GM21447 (cell line): ENCODE measurements around the gene RBM12.
"Not testable (repeated sequence)": the region's sequence is repeated elsewhere in the genome, so short reads cannot be mapped to it uniquely, and the experiment has no call there.

ENCODE experiments used
- ATAC-seq: cut with Tn5 transposase; IDR thresholded peaks from one replicate; pipeline ENCODE4 v1.9.1; 2021; ENCODE audit not compliant: unreplicated experiment

The RBM12 gene

GRCh38 chr20:35664466-35665206 is at the start of gene RBM12, which contains the start of gene CPNE1:
Gene RBM12 (minus strand): TSS chr20:35664900. CDS start chr20:35655322, 9,578 bp downstream.
Gene CPNE1 (minus strand): TSS chr20:35664900. CDS start chr20:35632923, 31,977 bp downstream.
- peak; percentile 63 for ATAC-seq

GRCh38 chr20:35714127-35714526 is 49.4 kb upstream of the RBM12 start:
- ATAC-seq: no peak

DNA sequence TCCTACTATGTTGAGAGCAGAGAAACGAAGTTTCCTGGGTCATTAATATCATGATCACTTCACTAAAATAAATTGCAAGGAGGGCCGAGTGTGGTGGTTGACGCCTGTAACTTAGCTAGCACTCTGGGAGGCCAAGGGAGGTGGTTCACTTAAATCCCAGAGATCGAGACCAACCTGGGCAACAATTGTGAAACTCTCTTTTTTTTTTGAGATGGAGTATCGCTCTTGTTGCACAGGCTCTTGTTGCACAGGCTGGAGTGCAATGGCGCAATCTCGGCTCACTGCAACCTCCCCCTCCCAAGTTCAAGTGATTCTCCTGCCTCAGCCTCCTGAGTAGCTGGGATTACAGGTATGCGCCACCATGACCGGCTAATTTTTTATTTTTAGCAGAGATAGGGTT is 48.4 kb upstream of the RBM12 start:
- not testable (repeated sequence) for ATAC-seq

DNA sequence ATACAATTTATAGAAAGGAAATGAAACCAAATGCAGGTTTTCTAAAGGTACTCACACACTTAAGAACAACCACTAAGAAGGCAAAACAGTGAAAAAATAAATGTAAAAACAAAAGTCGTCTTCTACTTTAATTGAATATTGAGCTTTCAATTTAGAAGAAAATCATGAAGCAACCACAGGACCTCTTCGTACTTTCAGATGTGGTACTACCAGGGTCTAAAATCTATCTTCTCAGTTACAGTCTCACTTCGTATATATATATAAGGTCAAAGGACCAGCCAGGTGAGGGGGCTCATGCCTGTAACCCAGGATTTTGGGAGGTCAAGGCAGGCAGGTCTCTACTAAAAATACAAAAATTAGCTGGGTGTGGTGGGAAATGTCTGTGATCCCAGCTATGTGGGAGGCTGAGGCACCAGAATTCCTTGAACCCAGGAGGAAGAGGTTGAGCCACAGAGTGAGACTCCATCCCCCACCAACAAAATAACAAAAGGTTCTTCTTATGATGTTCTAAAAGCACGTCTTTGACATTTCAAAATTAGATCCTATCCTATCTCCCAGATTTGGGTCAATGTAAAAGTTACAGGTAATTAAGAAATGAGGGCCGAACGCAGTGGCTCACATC is 47.0 kb upstream of the RBM12 start:
- no peak for ATAC-seq

DNA sequence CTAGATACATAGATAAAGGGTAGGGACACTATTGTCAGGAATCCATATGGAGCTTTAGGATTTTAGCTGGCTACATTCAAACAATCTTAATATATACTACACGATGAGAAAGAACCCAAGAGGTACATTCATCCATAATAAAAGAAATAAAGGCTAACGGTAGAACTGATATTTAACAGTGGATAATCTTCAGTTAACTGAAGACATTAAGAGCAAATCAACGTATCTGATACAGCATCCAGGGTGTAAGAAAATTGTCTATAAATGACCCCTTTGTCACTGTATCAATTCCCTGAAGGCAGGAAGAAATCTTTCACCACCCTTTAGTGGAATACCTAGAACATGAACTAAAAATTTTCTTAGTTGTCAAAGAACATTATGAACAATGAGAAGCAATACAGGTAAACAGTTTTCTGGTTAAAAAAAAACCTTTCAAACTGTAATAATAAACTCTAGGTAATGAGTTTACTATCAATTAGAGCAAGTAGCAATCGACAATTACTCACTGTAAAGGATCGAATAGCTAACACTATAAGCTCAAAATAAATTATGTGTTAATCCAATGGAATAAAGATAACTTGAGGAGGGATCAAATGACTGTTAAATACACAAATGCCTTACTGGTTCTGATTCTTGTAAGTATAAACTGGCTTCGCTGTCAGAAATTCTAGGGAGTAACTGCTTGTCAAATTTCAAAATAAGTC is 46.3 kb upstream of the RBM12 start:
- ATAC-seq: no peak

DNA sequence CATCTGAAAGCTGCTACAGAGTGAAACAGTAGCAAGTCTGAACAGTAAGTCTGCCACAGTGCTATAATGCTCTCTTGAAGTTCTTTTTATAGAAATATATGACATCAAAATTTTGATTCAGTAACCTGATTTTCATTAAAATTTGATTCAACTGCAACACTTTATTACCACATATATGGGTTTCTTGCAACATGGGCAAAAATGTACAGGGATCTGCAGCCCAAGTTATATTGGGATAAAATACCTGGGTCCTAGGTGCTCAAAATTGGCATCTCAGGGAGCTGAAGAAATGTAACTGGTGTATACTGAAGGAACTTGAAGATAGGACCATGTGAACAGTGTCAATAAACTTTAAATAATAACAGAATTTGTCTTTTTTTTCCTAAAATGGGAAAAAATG is 45.3 kb upstream of the RBM12 start:
- ATAC-seq: no peak

- ATAC-seq: no peak
Measured at GRCh38 chr20:35709259-35709658, 44.6 kb upstream of the RBM12 start.

GRCh38 chr20:35708502-35708901 is 43.8 kb upstream of the RBM12 start:
- ATAC-seq: no peak

DNA sequence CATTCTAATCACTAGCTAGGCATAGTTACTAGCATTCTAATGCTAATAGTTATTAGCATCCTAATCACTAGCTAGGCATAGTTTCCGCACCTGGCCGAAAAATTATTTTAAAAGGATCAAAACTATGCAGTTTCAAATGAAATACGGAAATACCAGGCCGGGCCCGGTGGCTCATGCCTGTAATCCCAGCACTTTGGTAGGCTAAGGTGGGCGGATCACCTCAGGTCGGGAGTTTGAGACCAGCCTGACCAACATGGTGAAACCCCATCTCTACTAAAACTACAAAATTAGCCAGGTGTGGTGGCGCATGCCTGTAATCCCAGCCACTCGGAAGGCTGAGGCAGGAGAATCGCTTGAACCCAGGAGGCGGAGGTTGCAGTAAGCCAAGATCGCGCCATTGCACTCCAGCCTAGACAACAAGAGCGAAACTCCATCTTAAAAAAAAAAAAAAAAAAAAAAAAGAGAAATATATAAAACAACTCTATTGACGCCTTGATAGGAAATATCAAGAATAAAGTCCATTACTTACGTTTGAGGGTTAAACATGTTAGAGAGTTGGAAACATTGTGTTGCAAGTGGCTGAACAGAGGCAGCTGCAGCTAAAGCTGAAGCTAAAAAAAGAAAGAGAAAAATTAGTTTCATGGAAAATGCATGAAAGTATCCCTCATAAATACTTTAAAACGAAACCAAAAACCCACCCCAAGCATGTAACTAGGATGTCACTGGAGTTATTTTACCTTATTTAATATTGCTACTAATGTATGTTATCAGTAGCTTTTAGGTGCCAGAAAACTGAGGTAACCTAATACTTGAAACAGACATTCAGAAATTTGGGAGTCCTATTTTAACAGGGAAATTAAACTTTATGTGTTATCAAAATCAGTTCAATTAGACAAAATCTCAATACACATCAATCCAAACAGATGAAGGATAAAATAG is 42.2 kb upstream of the RBM12 start:
- not testable (repeated sequence) for ATAC-seq

GRCh38 chr20:35705894-35706293 is 41.2 kb upstream of the RBM12 start:
- not testable (repeated sequence) for ATAC-seq

GRCh38 chr20:35704514-35705261 is 40.0 kb upstream of the RBM12 start:
- ATAC-seq: no peak

GRCh38 chr20:35702824-35703695 is 38.4 kb upstream of the RBM12 start:
- no peak for ATAC-seq

DNA sequence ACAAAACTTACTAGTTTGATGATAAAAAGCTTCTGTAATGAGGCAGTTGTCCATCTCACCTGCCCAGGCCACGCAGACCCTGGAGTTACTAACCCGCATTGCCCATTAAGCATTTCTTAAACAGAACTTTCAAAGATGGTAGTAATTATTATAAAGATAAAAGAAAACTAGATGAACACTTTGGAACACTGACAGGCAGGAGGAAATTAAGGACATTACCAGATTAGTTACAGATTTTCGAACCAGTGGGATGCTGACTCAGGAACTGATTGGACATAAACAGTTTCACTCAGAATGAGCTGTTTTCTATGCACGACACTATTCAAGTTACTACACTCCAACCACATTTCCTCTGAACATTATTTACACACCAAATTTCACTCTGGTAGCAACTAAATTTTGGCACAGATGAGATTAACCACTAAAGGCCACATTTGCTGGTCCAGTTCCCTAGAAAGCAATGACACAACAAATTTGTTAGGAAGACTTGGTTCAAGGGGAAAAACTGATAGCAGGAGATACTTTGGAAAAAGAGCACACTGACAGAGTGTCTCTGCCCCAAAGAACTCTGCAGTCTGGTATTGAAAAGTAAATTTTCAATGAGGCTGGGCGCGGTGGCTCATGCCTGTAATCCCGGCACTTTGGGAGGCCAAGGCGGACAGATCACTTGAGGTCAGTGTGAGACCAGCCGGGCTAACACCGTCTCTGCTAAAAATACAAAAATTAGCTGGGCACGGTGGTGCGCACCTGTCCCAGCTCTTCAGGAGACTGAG is 37.5 kb upstream of the RBM12 start:
- ATAC-seq: no peak

DNA sequence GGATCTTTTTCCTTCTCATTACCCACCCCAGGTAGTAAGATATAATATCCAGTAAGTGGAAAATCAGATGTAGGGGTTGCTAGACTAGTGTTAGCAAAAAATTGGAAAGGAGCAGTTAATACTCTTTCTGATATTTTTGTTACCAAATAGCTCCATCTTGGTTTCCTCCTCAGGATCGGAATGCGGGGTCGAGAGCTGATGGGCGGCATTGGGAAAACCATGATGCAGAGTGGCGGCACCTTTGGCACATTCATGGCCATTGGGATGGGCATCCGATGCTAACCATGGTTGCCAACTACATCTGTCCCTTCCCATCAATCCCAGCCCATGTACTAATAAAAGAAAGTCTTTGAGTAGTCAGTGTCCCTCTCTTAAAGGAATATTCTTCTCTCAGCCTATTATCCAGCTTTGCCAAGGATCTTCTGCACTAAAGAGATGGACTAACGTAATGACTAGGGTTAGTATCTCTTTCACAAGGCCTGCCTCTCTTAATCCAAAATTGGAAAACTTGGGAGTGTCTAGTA is 36.0 kb upstream of the RBM12 start:
- ATAC-seq: no peak

- no peak for ATAC-seq
Measured at GRCh38 chr20:35699957-35700624, 35.4 kb upstream of the RBM12 start.

DNA sequence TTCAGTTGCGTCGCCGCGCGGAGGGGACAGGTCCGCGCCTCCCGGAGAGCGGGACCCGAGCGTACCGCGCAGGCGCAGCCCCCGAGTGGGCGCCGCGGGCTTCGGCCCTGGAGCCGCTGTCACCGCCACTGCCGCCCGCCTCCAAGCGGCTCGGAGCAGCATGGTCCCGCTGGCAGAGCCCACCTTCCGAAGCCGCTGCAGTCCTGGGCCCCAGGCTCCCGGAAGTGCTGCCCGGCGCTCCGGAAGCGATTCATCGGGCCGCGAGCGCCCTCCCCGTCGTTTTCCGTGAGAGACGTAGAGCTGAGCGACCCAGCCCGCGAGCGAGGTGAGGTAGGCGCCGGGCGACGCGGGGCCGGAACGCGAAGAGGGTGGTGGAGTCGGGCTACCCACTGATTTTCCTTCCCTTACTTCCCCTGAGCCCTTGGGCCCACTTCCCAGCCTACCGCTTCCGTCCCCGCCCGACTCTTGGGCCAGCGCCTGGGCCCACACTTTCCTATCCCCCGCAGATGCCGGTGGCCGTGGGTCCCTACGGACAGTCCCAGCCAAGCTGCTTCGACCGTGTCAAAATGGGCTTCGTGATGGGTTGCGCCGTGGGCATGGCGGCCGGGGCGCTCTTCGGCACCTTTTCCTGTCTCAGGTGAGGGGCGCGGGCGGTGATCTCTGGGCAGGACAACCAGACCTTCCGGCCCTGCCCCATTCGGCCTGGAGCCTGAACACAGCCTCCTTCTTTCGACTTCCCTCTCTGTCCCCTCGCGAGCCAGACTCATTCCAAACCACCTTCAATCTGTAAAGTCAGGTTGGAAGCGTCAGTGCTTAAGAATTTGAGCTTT is 34.6 kb upstream of the RBM12 start, which contains the start of the genes NFS1 and ROMO1:
NFS1 (minus strand) TSS at position 226 of the 830 bp plus-strand sequence; CDS start at position 162, 64 bp downstream.
ROMO1 (plus strand) TSS at position 279 of the 830 bp plus-strand sequence; CDS start at position 507, 228 bp downstream.
- ATAC-seq: peak; percentile 82
